SK-N-SH (cell line): ENCODE data around the gene ZNF593OS. TPM values are rescaled to one million over a fixed set of nuclear protein-coding genes. Genes with fewer than 3 reads are reported as not detected.

Experiments
- CTCF ChIA-PET: fragments of 300-600, 350-600 bp; formaldehyde crosslinking; extraction: SDS; loops from one replicate; lab custom pipeline; 2021; lab: Yijun Ruan, JAX
- POLR2A ChIA-PET: fragments of 350-600 bp; sonication (Branson Sonifier 250); formaldehyde crosslinking; extraction: SDS; loops from one replicate; lab custom pipeline; 2020; ENCODE audit warnings: antibody characterized with exemption, inconsistent platforms; lab: Yijun Ruan, JAX
- DNase-seq: peaks from one replicate; pipeline ENCODE4 v3.0.0; 2012
- H2AFZ ChIP-seq: fragments of 200-600 bp; sonication (generic); 2 replicates; pipeline ENCODE4 v1.8.1; 2016; ENCODE audit warnings: antibody characterized with exemption, mild to moderate bottlenecking, low read depth
- H3F3A ChIP-seq: fragments of 200-600 bp; sonication (generic); replicated peaks from 2 replicates; pipeline ENCODE3; 2016; ENCODE audit warnings: antibody characterized with exemption, mild to moderate bottlenecking; ENCODE audit not compliant: insufficient read depth
- H3K27ac ChIP-seq, 2 experiments: fragments of 200-500 bp in 1 of 2; fragments of 200-600 bp in 1 of 2; sonication (Bioruptor generic) in 1 of 2; sonication (generic), shearing (Covaris generic) in 1 of 2; 2 replicates each; pipeline versions ENCODE4 v1.5.1 to v1.6.1; 2014 to 2016; ENCODE audit warnings: low read depth in 2 of 2, inconsistent platforms in 1 of 2, low read length in 1 of 2, mild to moderate bottlenecking in 1 of 2, mixed read lengths in 1 of 2
- H3K27me3 ChIP-seq: fragments of 200-600 bp; sonication (generic), shearing (Covaris generic); 2 replicates; pipeline ENCODE4 v1.6.1; 2016; ENCODE audit warnings: mixed run types; ENCODE audit not compliant: insufficient read depth
- H3K36me3 ChIP-seq, 2 experiments: fragments of 200-500 bp in 1 of 2; fragments of 200-600 bp in 1 of 2; sonication (Bioruptor generic) in 1 of 2; sonication (generic) in 1 of 2; replicated peaks in 1 of 2; 2 replicates each; pipeline versions ENCODE3 to v1.5.1; 2014 to 2016; ENCODE audit warnings: low read length in 1 of 2, mild to moderate bottlenecking in 1 of 2; ENCODE audit not compliant: insufficient read depth in 2 of 2, control insufficient read depth in 1 of 2
- H3K4me1 ChIP-seq, 2 experiments: fragments of 200-500 bp in 1 of 2; fragments of 200-600 bp in 1 of 2; sonication (Bioruptor generic) in 1 of 2; sonication (generic), shearing (Covaris generic) in 1 of 2; 2 replicates each; pipeline versions ENCODE4 v1.5.1 to v1.6.1; 2014 to 2016; ENCODE audit warnings: low read depth in 1 of 2, low read length in 1 of 2, mixed run types in 1 of 2; ENCODE audit not compliant: insufficient read depth in 2 of 2, control insufficient read depth in 1 of 2
- H3K4me2 ChIP-seq: fragments of 200-600 bp; sonication (generic), shearing (Covaris generic); 2 replicates; pipeline ENCODE4 v1.6.1; 2017; ENCODE audit warnings: mixed run types
- H3K4me3 ChIP-seq, 2 experiments: fragments of 200-500 bp in 1 of 2; fragments of 200-600 bp in 1 of 2; sonication (Bioruptor generic) in 1 of 2; sonication (generic), shearing (Covaris generic) in 1 of 2; 2 replicates each; pipeline versions ENCODE4 v1.5.1 to v1.8.1; 2014 to 2016; ENCODE audit warnings: low read depth in 2 of 2, inconsistent platforms in 1 of 2, low read length in 1 of 2, mild to moderate bottlenecking in 1 of 2, mixed read lengths in 1 of 2, moderate library complexity in 1 of 2
- H3K79me2 ChIP-seq: fragments of 200-600 bp; sonication (generic); 2 replicates; pipeline ENCODE4 v1.8.1; 2017; ENCODE audit warnings: mild to moderate bottlenecking; ENCODE audit not compliant: insufficient read depth
- H3K9ac ChIP-seq: fragments of 200-600 bp; sonication (generic); 2 replicates; pipeline ENCODE4 v1.6.1; 2017; ENCODE audit warnings: mixed run types
- H3K9me2 ChIP-seq: fragments of 200-600 bp; sonication (generic); 2 replicates; pipeline ENCODE4 v1.6.1; 2017; ENCODE audit warnings: mixed run types
- H3K9me3 ChIP-seq: fragments of 200-600 bp; sonication (generic); 2 replicates; pipeline ENCODE4 v1.6.1; 2017; ENCODE audit warnings: mixed run types, mild to moderate bottlenecking, moderate library complexity
- H4K20me1 ChIP-seq: fragments of 200-600 bp; sonication (generic); 2 replicates; pipeline ENCODE4 v1.6.1; 2017; ENCODE audit warnings: mild to moderate bottlenecking, mixed run types; ENCODE audit not compliant: insufficient read depth
- CHD2 ChIP-seq: fragments of 150-350 bp; IDR thresholded peaks from 2 replicates; pipeline ENCODE4 v1.6.1; 2018; ENCODE audit warnings: low read length; ENCODE audit not compliant: partially characterized antibody
- EZH2phosphoT487 ChIP-seq: fragments of 200-600 bp; sonication (generic); IDR thresholded peaks from 2 replicates; pipeline ENCODE4 v1.6.1; 2017; ENCODE audit warnings: low read depth, mixed run types, mild to moderate bottlenecking, antibody characterized with exemption, moderate library complexity, borderline replicate concordance
- FOXJ3 ChIP-seq: sonication (generic); formaldehyde crosslinking; IDR thresholded peaks from 2 replicates; pipeline ENCODE4 v1.5.1; 2020; ENCODE audit warnings: mild to moderate bottlenecking, missing genetic modification reagents
- GATA2 ChIP-seq: sonication (generic); formaldehyde crosslinking; IDR thresholded peaks from 2 replicates; pipeline ENCODE4 v1.5.0; 2020; ENCODE audit warnings: mild to moderate bottlenecking, missing genetic modification reagents
- IRF3 ChIP-seq: fragments of 150-350 bp; IDR thresholded peaks from 2 replicates; pipeline ENCODE4 v1.6.1; 2016; ENCODE audit warnings: mild to moderate bottlenecking, low read depth, low read length
- MAX ChIP-seq: IDR thresholded peaks from 2 replicates; pipeline ENCODE4 v1.4.0; 2012; ENCODE audit warnings: low read depth
- POLR2AphosphoS5 ChIP-seq: IDR thresholded peaks from 2 replicates; pipeline ENCODE4 v1.6.1; 2012; ENCODE audit warnings: low read depth, low read length
- RFX5 ChIP-seq: IDR thresholded peaks from 2 replicates; pipeline ENCODE4 v1.6.1; 2012; ENCODE audit warnings: mild to moderate bottlenecking, improper control_type of control experiment, low read length
- SMC3 ChIP-seq: IDR thresholded peaks from 2 replicates; pipeline ENCODE4 v1.6.1; 2012; ENCODE audit warnings: low read depth, low read length, improper control_type of control experiment
- TEAD4 ChIP-seq: IDR thresholded peaks from 2 replicates; pipeline ENCODE4 v1.4.0; 2012; ENCODE audit warnings: mild to moderate bottlenecking, borderline replicate concordance; ENCODE audit not compliant: insufficient read depth
- USF1 ChIP-seq: IDR thresholded peaks from 2 replicates; pipeline ENCODE4 v1.4.0; 2012; ENCODE audit warnings: low read depth, borderline replicate concordance
- WGBS: methylation state at CpG from one replicate; pipeline ENCODE4 v1.1.6; 2017; ENCODE audit warnings: low lambda C conversion rate; 5-methylcytosine and 5-hydroxymethylcytosine counted together
- polyA plus RNA-seq, 3 experiments: library from polyadenylated mRNA; depleted of rRNA; stranded (reverse); fragments of >200 nt; gene quantifications; 2 replicates each; pipeline ENCODE4 v1.2.3, GENCODE V29; 2012

Gene ZNF593OS
- polyA plus RNA-seq, 1 of the 3 experiments (the other 2 are of a cell fraction) = not detected

- TF ChIP-seq RFX5 (no peak), MAX (no peak), IRF3 (no peak), EZH2phosphoT487 (no peak), GATA2 (CRISPR knock-in tag) (no peak), CHD2 (no peak)
- TF ChIP-seq, all 33 proteins: peak for 0
- POLR2A ChIA-PET = no interaction called here
Measured at GRCh38 chr1:26197813-26198212, 26.2 kb upstream of the ZNF593OS start.

GRCh38 chr1:26197301-26197700 lies 25.7 kb upstream of the ZNF593OS start:
- H3K27ac ChIP-seq = no peak overlapping the region
- no peaks in the 10 kb centered on the region for H3K9me3 ChIP-seq

More at GRCh38 chr1:26197813-26198212, 26.2 kb upstream of the ZNF593OS start:
- no peak overlapping the region for H3K9ac ChIP-seq
- no peaks in the 10 kb centered on the region for H3K79me2 ChIP-seq
- H3K9me2 ChIP-seq = no peaks in the 10 kb centered on the region
- H3K4me1 ChIP-seq = no peaks in the 10 kb centered on the region
- DNase-seq = no peak
- H3K27me3 ChIP-seq = no peaks in the 10 kb centered on the region; the same call in 1 of the 2 replicates
- no peaks in the 10 kb centered on the region for H4K20me1 ChIP-seq
- no peaks in the 10 kb centered on the region for H3K36me3 ChIP-seq
- CTCF ChIA-PET = interaction anchor here (0.6 to 1.6 kb wide), 4 partner anchors 15 to 36 kb away, joined by 3 to 7 read pairs (median 4); partner anchors contain the start of genes CEP85 and ZNF593
- no peaks in the 10 kb centered on the region for H3F3A ChIP-seq
- no peak overlapping the region for H3K27ac ChIP-seq
- no peak overlapping the region for H3K4me3 ChIP-seq
- WGBS = 19% methylated on average over 2 of the region's 11 CpGs
- H3K4me2 ChIP-seq = no peak overlapping the region
- H3K9me3 ChIP-seq = no peaks in the 10 kb centered on the region
- no peak overlapping the region for H2AFZ ChIP-seq

GRCh38 chr1:26195805-26196204 lies 24.2 kb upstream of the ZNF593OS start:
- no peaks in the 10 kb centered on the region; the same call in 1 of the 2 replicates for H3K27me3 ChIP-seq
- H3K4me3 ChIP-seq = no peak overlapping the region
- WGBS = 77% methylated on average over 3 of the region's 3 CpGs
- H3K27ac ChIP-seq = no peak overlapping the region
- no peak overlapping the region for H3K9ac ChIP-seq
- H2AFZ ChIP-seq = no peak overlapping the region
- H3K4me2 ChIP-seq = no peak overlapping the region
- no peaks in the 10 kb centered on the region for H3K4me1 ChIP-seq
- no peaks in the 10 kb centered on the region for H3K9me2 ChIP-seq
- H3K79me2 ChIP-seq = no peaks in the 10 kb centered on the region
- no peaks in the 10 kb centered on the region for H3F3A ChIP-seq
- H3K9me3 ChIP-seq = no peaks in the 10 kb centered on the region
- no peak for TF ChIP-seq MAX
- no peak for TF ChIP-seq TEAD4
- no peak for TF ChIP-seq USF1
- TF ChIP-seq POLR2AphosphoS5 = no peak
- H3K36me3 ChIP-seq = no peaks in the 10 kb centered on the region
- DNase-seq = no peak
- ChIA-PET POLR2A (no interaction called here), CTCF (no interaction called here)
- H4K20me1 ChIP-seq = no peaks in the 10 kb centered on the region

More at GRCh38 chr1:26197301-26197700, 25.7 kb upstream of the ZNF593OS start:
- no peak overlapping the region for H2AFZ ChIP-seq
- no peak overlapping the region for H3K4me2 ChIP-seq
- H4K20me1 ChIP-seq = no peaks in the 10 kb centered on the region
- no peaks in the 10 kb centered on the region for H3F3A ChIP-seq
- CTCF ChIA-PET = interaction anchor here (1.3 kb wide), 1 partner anchor 27 kb away, joined by 7 read pairs; the partner anchor contains the start of gene ZNF593
- no peaks in the 10 kb centered on the region; the same call in 1 of the 2 replicates for H3K27me3 ChIP-seq
- no peak overlapping the region for H3K9ac ChIP-seq
- no peak overlapping the region for H3K4me3 ChIP-seq
- no peak for DNase-seq
- WGBS = 42% methylated on average over 2 of the region's 3 CpGs
- H3K79me2 ChIP-seq = no peaks in the 10 kb centered on the region
- TF ChIP-seq MAX = no peak
- no peak for TF ChIP-seq SMC3
- TF ChIP-seq FOXJ3 (CRISPR knock-in tag) = no peak
- TF ChIP-seq, all 33 proteins: peak for 0
- POLR2A ChIA-PET = no interaction called here
- Histone ChIP-seq H3K36me3 (no peaks in the 10 kb centered on the region), H3K9me2 (no peaks in the 10 kb centered on the region), H3K4me1 (no peaks in the 10 kb centered on the region)
